Stimulated activated CD8-positive, alpha-beta memory T cell treated with anti-CD3 and anti-CD28 coated beads, Interleukin-12 subunit alpha, Interleukin-12 subunit beta, amount 100 ng/mL, for 4 hours (primary cell): ENCODE data around the gene LSAMP.
"Not testable (repeated sequence)": the region's sequence is repeated elsewhere in the genome, so short reads cannot be mapped to it uniquely, and the experiment has no call there.

Experiments used
- DNase-seq: peaks from one replicate; pipeline ENCODE4 v3.0.0-alpha.2; 2020; ENCODE audit warnings: low read depth

Gene LSAMP

DNA sequence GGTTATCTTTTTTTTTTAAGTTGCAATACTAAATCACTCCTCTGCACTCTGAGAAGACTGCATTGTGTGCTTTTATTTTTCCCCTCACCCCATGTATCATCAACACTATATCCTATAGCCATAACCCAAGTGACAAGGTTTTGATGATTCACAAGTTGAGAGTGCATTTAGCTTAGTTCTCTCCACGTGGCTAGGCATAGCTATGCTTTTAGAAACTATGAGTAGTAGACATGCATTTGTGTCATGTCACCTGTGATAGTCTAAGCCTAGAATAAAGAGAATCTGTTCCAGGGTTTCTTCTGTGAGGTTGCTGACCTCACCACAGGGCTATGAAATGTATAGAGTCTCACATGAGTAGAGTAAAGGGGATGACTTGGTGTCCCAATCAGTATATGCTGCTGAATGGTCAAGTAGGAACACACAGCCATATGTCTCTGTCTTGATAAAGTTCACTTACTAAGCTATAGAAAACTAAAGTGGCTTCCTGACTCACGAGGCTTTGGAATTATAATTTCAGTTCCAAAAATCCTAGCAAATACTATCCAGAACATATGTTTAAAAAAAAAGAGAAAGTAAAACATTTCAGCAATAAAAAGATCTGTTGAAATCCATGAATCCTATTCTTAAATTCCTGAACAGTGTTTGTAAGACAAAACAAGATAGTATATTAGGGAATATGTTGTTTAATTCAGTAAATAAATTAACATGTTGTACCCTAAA, 206.3 kb downstream of the LSAMP start:
- DNase-seq = no peak

DNA sequence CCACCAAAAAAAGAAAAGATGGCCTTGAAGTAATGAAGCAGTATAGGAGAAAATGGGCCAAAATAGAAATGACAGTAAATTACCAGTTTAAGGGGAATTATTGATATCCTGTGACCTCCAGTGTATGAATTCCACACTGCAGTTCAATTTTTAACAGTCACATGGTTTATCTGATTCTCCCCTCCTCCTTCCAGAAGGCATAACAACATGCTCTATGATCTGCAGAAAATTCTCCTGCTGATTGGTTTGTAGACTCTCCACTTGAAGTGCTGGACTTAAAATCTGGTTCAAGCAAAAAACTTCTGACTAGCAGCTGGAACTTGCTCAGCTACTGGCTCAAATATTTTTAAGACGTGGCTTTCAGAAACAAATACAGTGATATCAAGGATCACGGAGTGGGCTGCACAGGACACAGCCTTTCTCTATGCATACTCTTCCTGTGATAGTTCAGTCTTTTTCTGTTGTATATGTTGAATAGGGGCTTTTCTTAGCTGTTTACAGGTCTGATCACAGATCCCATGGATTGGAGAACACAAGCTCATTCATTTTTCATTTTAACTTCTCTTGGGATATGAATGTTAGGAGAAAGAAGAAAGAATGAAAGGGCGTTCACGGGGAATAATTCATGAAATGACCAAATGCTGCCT, 211.5 kb downstream of the LSAMP start:
- no peak for DNase-seq

DNA sequence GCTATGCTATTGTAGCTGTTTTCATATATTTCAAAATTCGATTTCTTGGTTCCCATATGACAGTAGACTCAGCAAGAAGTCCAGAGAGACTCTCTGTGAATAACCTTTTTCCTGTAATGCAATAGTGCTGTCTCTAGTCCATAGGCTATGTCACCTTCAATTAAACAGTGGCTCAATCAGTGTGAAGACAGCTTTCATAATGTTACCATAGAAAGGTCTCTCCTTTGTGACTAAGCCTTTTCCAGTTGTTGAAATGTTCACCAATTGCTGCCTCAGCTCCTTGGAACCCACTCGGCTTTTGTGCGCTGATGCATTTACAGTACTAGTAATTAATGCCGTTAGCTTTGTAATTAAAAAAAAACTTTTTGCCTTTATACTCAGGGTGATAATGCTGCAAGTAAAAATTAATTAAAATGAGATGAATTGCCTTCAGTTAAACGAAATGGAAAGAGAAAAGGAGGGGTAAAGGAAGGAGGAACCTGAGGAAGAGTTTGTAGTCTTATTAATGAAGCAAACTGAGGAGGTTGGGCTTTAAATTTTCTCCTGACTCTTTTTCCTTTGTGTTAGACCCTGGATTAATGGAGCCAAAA, 214.8 kb downstream of the LSAMP start:
- no peak for DNase-seq

DNA sequence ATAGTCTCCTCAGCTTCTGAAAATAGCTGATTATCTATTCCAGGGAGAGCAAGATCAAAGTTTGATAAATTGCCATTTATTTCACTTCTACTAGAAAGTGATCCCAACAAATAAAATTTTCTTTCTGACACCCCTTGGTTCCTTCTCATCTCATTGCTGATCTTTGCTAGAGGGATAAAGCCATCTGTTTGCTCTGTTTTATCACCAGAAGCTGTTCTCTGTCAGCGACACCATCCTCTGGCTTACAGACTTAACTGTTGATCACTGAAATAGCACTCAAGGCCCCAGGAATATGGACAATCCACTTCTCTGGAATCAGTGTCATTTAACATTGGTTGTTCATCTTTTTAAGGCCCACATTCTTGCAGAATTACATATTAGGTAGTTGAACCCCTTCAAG, 219.0 kb downstream of the LSAMP start:
- no peak for DNase-seq

DNA sequence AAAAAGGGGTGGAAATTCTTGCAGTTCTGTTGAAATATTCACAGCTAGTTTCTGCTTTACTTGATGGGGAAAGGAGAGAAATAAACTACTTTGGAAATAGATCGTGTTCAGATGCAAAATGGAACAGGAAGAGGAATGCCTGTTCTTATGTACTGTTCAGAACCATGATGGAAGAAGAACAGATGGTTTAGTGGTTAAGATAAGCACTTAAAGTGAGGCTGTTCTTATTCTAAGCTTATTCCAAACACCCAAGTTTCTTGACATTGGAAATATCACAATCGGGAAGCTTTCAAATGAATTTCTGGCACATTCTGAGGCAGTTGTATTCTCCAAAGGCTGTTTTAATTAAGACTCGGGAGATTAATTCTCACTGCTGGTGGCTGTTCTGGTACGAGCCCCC, 228.5 kb downstream of the LSAMP start:
- no peak for DNase-seq

DNA sequence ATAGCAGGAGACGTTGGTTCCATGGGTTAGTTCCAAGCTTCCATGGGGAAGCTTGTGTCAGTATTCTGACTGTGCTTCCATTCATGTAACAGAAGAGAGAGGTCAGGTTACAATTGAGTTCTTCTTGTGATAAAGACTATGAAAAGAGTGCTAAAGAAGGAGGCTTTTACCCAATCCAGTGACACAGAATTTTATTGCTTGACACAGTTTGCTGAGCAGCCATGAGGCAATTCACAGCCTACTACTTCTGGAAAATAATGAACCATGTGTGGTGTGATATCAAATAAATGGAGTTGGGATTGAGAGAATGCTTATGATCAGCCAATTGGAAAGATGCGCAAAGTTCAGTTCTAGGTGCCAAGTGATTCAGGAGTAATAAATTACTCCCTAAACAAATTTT, 233.4 kb downstream of the LSAMP start:
- no peak for DNase-seq

DNA sequence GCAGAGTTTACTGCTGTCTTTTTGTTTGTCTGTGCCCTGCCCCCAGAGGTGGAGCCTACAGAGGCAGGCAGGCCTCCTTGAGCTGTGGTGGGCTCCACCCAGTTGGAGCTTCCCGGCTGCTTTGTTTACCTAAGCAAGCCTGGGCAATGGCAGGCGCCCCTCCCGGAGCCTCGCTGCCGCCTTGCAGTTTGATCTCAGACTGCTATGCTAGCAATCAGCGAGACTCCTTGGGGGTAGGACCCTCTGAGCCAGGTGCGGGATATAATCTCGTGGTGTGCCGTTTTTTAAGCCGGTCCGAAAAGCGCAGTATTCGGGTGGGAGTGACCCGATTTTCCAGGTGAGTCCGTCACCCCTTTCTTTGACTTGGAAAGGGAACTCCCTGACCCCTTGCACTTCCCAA, 236.5 kb downstream of the LSAMP start:
- not testable (repeated sequence) for DNase-seq

DNA sequence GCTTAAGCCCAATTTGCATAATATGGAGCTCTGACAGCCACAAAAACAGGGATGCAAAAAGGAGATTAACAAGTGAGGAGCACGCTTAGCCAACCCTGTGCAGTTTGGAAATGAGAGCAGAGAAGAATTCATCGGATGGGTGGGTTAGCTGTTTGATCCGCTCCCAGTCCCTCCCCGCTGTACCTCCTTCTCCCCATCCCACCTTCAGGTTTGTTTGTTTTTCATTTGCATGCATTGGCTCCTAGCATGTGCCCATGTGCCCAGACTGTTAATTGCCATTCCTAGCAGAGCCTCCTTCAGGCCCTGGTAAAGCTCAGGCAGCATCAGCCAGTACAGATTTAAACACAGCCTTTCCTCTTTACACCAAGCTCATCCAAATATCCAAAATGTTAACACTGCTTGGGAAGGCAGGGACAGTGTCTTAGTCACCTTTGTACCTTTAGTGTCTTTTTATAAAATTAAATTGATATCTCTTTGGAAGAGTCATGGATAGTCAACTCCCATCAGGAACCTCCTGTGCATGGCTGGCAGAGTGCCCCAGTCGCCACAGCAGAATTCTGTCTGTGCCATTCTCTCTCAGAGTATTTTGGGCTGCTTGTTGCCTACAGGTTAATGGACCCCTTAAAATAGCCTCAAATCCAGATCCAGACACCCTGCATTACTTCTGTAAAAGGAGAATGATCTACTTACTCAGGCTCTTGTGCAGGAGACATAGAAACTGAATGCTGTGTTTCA, 244.2 kb downstream of the LSAMP start:
- no peak for DNase-seq

DNA sequence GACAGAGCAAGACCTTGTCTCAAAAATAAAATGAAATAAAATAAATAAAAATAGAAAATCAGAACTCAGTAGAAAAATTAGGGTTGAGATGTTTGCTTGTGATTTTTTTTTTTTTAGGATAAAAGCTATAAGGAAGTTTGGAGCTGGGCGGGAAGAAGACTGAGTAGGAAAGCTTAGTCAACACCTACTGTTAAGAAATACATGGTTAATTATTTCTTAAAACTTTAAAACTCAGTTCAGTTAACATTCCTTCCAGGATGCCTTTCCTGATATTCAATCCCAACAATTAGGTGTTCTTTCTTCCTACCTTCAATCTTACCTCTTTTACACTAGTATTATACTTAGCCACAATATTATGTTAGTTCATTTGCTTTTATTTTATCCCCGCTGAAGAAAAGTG, 246.2 kb downstream of the LSAMP start:
- DNase-seq = no peak

DNA sequence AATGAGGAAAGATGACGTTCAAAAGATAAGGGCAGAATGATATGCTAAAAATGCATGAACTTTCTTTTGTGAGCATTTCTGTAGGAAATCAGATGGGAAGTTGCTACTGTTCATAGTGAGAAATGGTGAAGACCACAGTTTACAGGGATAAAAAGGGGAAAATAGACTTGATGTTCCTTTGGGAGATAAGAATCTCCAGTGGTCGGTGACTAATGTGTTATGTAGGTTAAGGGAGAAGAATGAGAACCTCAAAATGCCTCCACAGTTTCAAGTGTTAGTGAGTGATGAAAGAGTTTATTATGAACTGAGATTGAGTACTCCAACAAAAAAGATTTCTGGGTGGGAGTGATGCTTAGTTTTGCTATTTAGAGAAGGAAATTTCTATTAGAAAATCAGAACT, 247.2 kb downstream of the LSAMP start:
- DNase-seq = no peak

DNA sequence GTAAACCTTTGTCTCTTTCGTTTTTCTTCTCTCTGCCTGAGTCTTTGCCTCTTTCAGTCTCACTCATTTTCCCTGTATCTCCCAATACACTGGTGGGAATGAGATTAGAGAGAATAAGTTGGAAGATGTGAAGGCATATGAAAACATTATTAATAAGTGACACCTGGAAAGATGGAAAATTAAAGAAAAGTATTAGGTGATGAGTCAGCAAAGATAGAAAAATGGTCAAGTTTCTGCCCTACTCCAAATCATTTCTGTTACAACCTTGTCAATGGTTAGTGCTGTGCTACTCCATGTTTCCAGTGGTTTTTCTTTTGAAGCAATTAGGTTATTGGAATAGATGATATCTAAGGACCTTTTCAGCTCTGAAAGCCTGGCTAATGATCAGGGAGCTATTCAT, 252.8 kb downstream of the LSAMP start:
- DNase-seq = no peak

DNA sequence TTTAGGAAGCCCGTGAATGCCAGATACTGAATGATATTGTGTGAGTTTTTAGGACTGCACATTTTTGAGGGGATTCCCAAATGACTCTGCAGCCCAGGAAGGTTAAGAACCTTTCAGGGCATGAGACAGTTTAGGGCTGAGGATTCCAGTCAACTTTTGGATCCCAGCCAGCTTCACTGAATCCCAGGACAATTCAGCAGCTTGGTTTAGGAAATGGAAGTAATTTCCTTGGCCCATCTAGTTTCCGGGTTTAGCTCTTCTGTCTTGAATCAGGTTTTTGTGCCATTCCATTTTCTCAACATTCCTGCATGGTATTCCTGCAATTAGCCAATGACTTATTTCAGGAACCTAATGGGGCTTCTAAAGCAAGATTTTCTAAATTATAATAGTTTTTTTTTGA, 253.9 kb downstream of the LSAMP start:
- no peak for DNase-seq

DNA sequence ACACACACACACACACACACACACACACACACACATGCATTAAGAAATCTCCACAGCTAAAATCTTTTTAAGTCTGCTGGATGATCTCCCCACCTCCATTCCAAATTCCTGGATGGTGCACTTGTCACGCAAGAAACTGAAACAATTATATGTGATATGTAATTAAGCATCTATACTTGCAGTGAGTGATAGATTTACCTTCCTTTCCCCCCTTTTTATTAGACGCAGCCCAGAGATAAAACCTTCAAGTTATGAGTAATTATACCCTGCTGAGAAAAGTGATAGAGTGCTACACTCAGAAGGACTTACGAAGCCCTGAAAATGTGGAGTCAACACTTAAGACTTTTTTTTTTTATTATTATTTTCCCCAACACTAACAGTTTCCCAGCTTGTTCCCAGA, 255.2 kb downstream of the LSAMP start:
- no peak for DNase-seq

DNA sequence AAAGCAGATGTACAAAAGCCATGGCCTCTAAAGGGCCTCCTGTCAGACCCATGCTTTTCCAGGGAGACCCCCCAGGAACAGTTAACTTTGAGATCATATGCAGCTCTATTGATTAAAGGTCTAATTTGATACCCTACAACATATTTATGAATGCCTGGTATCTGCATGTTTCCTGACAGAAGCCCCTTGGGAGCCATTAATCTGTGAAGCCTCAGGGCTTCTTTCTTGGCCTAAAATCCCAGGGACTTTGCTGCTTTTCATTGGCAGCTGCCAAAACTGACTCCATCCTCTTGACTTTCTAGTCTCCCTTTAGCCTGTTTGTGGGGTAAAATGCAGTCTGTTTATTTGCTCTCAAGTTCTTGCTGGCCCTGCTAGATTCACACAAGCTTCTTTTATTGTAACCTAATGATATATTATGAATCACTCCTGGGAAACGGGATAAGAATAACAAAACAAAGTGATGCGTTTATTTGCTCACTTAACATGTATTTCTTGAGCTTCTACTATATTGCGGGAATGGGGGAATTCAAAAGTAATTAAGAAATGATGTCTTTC, 257.0 kb downstream of the LSAMP start:
- no peak for DNase-seq

DNA sequence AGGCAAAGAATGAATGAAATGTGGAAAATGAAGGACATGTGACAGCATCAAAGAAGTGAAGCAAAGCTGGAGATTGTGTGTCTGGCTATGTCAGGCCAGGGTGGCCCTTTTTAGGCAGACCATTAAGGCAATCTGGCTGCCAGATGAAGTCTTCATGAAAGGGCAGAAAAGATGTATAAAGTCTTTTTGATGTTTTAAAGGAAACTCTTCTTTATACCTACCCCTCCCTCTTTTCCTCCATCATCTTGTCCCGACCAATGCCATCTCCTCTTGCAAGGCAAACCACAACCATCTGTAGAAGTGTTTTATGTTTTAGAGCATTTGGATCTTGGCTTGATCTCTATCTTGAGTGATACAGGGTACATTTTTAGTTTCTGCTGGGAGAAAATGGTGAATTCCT, 259.2 kb downstream of the LSAMP start:
- no peak for DNase-seq

DNA sequence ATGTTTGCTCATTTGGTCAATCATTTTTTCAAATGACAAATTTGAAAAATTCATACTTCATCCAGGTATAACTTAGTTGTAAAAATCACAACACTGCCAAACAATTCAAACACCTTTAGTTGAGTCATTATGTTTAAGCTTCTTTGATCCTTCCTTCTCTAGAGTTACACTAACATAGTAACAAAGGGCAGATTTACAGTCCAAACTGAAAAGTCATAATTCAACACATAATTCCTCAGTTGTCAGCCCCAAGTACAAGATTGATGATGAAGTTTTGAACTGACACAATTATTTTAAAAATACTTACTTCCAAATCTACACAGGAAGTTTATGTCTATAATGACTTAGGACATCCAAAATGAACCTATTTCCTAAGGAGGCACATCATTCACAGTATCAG, 264.1 kb downstream of the LSAMP start:
- no peak for DNase-seq

DNA sequence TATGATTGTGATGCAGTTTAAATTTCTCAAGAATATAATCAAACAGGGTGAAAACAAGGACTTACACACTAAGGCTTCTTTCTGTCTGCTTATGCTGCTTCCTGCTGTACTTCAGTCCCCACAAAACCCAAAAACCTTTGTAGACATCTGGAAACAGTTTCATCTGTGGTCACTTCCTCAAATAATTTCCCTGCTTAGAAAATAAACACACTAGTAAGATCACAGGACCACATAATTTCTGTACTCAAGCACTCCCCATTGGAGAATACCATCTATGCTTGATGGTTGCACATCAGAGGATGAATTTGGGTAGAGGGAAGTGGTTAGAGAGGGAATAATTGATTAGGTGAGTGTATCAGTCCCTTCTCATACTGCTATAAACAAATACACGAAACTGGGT, 266.2 kb downstream of the LSAMP start:
- DNase-seq = no peak

DNA sequence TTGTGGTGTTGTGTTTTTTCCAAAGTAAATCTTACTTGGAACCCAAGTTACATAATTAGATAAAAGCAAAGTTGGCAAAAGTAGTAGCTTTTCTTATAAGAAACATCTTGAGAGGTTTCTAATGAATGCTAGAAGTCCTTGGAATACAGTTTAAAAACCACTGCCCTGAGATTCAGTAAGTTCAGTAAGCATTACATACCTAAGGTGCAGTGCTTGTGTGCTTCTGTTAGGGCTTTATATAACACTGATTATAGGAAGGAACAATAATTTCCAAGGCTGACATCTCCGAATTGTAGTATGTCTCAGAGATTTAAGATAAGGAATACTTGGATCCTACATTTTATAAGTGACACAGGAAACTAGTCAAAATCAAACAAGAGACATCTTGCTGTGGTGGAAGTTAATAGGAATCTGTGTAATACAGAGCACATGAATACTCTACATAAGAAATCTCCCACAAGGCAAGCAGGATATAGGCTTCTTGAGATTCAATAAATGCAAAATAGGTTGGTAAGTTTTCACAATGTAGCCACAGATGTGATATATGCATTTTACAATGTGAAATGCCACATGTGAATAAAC, 268.2 kb downstream of the LSAMP start:
- DNase-seq = no peak

DNA sequence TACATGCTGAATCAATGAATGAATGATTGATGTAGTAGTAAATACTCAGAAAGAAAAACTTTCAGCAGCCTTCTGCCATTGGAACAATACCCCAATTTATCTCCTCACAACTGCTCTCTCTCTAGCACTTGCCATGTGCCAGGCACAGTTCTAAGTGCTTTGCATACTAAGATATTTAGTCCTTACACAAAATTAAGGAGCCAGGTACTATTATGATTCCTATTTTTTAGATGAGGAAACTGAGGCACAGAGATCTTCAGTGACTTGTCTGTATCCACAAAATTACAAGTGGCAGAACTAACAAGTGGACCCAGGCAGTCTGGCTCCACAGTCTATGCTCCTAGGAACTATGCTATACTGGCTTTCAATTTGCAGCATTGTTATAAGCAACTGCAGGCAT, 279.2 kb downstream of the LSAMP start:
- DNase-seq = no peak

DNA sequence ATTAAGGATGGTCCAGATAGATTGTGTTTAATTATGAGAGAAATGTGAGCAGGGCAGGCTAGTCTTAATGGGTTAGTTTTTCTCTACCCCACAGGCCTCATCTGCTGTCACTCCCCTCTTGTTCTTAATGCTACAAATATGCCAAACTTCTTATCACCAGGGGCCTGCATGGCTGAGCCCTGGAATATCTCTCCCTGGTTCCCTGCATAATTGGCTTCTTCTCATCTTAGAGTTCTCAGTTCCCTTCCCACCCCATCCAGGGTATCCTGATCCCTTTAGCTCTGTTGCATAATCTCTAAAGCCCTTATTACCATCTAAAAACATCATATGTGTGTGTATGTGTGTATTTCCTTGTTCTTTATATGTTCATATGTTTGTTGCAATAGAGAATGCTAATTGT, 279.6 kb downstream of the LSAMP start:
- no peak for DNase-seq

DNA sequence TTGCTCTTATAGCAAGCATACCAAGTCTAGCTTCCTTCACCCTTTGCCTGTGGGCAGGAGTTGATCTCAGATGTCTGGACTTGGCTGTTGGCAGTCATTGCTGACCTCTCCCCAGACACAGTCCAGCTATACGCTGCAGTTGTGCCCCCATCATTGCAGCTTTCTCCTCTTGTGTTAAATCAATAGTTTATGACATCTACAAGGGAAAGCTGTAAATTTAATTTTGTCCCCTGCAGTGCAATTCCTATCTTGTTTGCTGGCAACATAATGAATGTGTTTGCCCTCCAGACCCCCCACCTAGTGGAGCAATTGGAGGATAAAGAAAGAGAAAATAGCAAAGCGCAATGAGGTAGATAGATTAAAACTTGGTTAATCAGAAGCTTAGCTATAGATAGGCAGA, 280.2 kb downstream of the LSAMP start:
- no peak for DNase-seq

DNA sequence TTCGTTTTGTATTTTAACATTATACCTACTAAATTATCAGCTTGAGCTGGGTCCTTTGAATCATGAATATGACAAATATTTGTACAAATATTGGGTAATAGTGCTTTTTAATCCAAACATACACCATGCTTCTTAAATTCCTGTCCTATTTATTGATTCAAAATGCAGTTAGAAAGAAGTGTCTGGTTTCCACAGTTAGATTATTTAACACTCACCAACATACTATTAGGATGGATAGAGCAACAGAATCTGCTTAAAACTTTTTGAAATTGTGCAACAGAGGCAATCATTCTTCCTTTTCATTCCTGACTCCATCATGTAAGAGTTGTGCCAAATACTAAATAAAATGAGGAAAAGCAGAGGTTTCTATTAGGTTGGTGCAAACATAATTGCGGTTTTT, 281.2 kb downstream of the LSAMP start:
- no peak for DNase-seq
